HEK293 (cell line): ENCODE data around the gene PALM3.

Source experiments
- ATF2 ChIP-seq: fragments of 450-650 bp; formaldehyde crosslinking; IDR thresholded peaks from 2 replicates; pipeline ENCODE4 v1.5.1; 2016; ENCODE audit warnings: missing biosample characterization, missing genetic modification characterization, low read depth
- CTCF ChIP-seq: fragments of 450-650 bp; formaldehyde crosslinking; IDR thresholded peaks from 2 replicates; pipeline ENCODE4 v1.5.1; 2016; ENCODE audit warnings: missing biosample characterization, missing genetic modification characterization
- KLF9 ChIP-seq: fragments of 450-650 bp; formaldehyde crosslinking; IDR thresholded peaks from 2 replicates; pipeline ENCODE4 v1.5.1; 2016; ENCODE audit warnings: missing biosample characterization, missing genetic modification characterization, low read depth
- MEIS1 ChIP-seq: sonication (generic); formaldehyde crosslinking; IDR thresholded peaks from 2 replicates; pipeline ENCODE4 v1.8.1; 2022; ENCODE audit warnings: missing genetic modification reagents, mild to moderate bottlenecking, borderline replicate concordance
- REST ChIP-seq: fragments of 450-650 bp; formaldehyde crosslinking; IDR thresholded peaks from 2 replicates; pipeline ENCODE4 v1.5.1; 2016; ENCODE audit warnings: missing biosample characterization, missing genetic modification characterization
- ZNF510 ChIP-seq: fragments of 450-650 bp; formaldehyde crosslinking; IDR thresholded peaks from 2 replicates; pipeline ENCODE4 v1.5.1; 2018; ENCODE audit warnings: mild to moderate bottlenecking, missing genetic modification characterization, missing biosample characterization; ENCODE audit not compliant: insufficient replicate concordance
- ZNF639 ChIP-seq: fragments of 450-650 bp; formaldehyde crosslinking; IDR thresholded peaks from 2 replicates; pipeline ENCODE4 v1.5.1; 2016; ENCODE audit warnings: missing biosample characterization, missing genetic modification characterization

GRCh38 chr19:14096272-14096992, 34.6 kb upstream of the PALM3 start:
- TF ChIP-seq KLF9 (tag by site-specific recombination) = no peak
- no peak for TF ChIP-seq CTCF (tag by site-specific recombination)
- no peak for TF ChIP-seq ZNF510 (tag by site-specific recombination)
- no peak for TF ChIP-seq ATF2 (tag by site-specific recombination)
- no peak for TF ChIP-seq ZNF639 (tag by site-specific recombination)
- no peak for TF ChIP-seq MEIS1
- no peak for TF ChIP-seq REST
